ENCODE results near the gene LAMB1. TPM values are rescaled to one million over a fixed set of nuclear protein-coding genes. Genes with fewer than 3 reads are reported as not detected.

The LAMB1 gene
- total RNA-seq, 4 donors from 2014 or later, result 43.9 to 84.8 (median 65.2) TPM

- WGBS, 2 donors, result 77 to 84% methylated on average over 4 of the region's 4 CpGs
- DNase-seq (ENCODE audit: low spot score in 2 of 2), result no peak
- H3K4me3 ChIP-seq (ENCODE audit: low read depth, poor library complexity, severe bottlenecking), result no peak overlapping the region
- TF ChIP-seq CTCF (IDR thresholded peaks at IDR 0.05) (no peak), POLR2A (IDR thresholded peaks at IDR 0.05) (no peak)
- intact Hi-C loops (cut with DNase I; ENCODE audit: low total_unique reads), result no loop called here
These were observed 3.0 kb downstream of the LAMB1 start for GRCh38 chr7:107999779-108000560.

GRCh38 chr7:107998660-107999480 lies 4.1 kb downstream of the LAMB1 start:
- intact Hi-C loops (cut with DNase I; ENCODE audit: low total_unique reads), result no loop called here
- DNase-seq (ENCODE audit: low spot score in 2 of 2), result no peak
- WGBS, 2 donors, result 86 to 89% methylated on average over 3 of the region's 3 CpGs
- no peak for TF ChIP-seq CTCF (IDR thresholded peaks at IDR 0.05)
- TF ChIP-seq POLR2A (IDR thresholded peaks at IDR 0.05), result no peak
- no peak overlapping the region for H3K4me3 ChIP-seq (ENCODE audit: low read depth, poor library complexity, severe bottlenecking)

GRCh38 chr7:107998150-107998549 lies 4.8 kb downstream of the LAMB1 start:
- 59 to 66% methylated on average over 2 of the region's 2 CpGs for WGBS, 2 donors
- TF ChIP-seq POLR2A (IDR thresholded peaks at IDR 0.05), result no peak
- no peak for DNase-seq (ENCODE audit: low spot score in 2 of 2)
- no peak overlapping the region for H3K4me3 ChIP-seq (ENCODE audit: low read depth, poor library complexity, severe bottlenecking)
- intact Hi-C loops (cut with DNase I; ENCODE audit: low total_unique reads), result no loop called here

- TF ChIP-seq POLR2A (IDR thresholded peaks at IDR 0.05) (no peak), CTCF (IDR thresholded peaks at IDR 0.05) (no peak)
- WGBS, 2 donors, result 70 to 74% methylated on average over 7 of the region's 7 CpGs
- intact Hi-C loops (cut with DNase I; ENCODE audit: low total_unique reads), result no loop called here
- no peak overlapping the region for H3K4me3 ChIP-seq (ENCODE audit: low read depth, poor library complexity, severe bottlenecking)
- DNase-seq (ENCODE audit: low spot score in 2 of 2), result no peak
These were observed 6.7 kb downstream of the LAMB1 start for GRCh38 chr7:107996072-107996882.

GRCh38 chr7:107995184-107996071 lies 7.5 kb downstream of the LAMB1 start:
- DNase-seq (ENCODE audit: low spot score in 2 of 2), result no peak
- TF ChIP-seq POLR2A (IDR thresholded peaks at IDR 0.05), result no peak
- TF ChIP-seq CTCF (IDR thresholded peaks at IDR 0.05), result no peak
- intact Hi-C loops (cut with DNase I; ENCODE audit: low total_unique reads), result no loop called here
- 40 to 45% methylated on average over 6 of the region's 6 CpGs for WGBS, 2 donors
- no peak overlapping the region for H3K4me3 ChIP-seq (ENCODE audit: low read depth, poor library complexity, severe bottlenecking)

Data from lower leg skin (tissue), 4 donors.